ENCODE measurements around the gene OMD. TPM values are rescaled to one million over a fixed set of nuclear protein-coding genes. Genes with fewer than 3 reads are reported as not detected.
"Not testable (repeated sequence)": the region's sequence is repeated elsewhere in the genome, so short reads cannot be mapped to it uniquely, and the experiment has no call there.

The OMD gene
- total RNA-seq, 1 experiment from 2014 or later, result 0.08 TPM

DNA sequence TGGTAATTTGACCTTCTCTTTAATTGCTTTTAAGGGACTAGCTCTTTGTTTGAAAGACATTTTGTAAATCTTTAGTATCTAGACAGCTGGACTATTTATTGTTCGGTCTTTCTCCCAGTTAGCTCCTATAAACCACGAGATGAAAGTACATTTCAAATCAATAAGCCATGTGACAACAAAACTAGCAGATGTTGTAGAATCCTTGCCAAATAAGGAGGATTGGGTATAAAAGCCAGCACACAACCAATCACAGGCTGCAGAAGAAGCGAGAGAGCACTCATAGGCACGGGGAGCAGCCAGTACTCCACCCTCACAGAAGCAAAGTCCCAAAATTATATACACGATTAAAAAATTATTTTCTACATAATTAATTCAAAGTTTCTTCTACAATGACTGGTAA, 8.1 kb upstream of the OMD start:
- Histone ChIP-seq H3K4me3 (no peak overlapping the region), H3K4me1 (peaks cover 9% of the 10 kb centered on the region), H3K36me3 (no peaks in the 10 kb centered on the region), H3K9me3 (replicated peaks) (no peaks in the 10 kb centered on the region), H3K27me3 (no peaks in the 10 kb centered on the region), H3K27ac (no peak overlapping the region)
- no peak for DNase-seq

DNA sequence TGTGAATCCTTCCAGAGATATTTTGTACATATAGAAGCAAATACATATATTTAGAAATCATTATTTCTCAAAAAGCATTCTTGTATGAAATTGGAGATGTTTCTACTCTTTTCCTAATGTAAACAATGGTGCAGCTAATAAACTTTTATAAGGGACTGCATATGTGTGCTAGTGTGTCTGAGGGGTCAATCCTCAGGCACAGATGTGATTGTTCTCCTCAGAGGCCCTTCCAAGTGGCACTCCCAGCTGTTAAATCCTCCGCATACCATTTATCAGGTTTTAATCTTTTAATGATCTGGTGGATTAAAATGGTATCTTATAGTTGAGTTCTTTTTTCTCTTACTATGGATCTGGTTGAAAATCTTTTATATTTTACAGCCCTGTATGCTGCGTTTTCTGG, 5.6 kb upstream of the OMD start:
- H3K4me3 ChIP-seq, result no peak overlapping the region
- peak; percentile 39 to 61 for DNase-seq
- no peaks in the 10 kb centered on the region for H3K36me3 ChIP-seq
- H3K9me3 ChIP-seq (replicated peaks), result no peaks in the 10 kb centered on the region
- H3K27ac ChIP-seq, result no peak overlapping the region
- no peaks in the 10 kb centered on the region for H3K27me3 ChIP-seq
- peaks cover 19% of the 10 kb centered on the region for H3K4me1 ChIP-seq

DNA sequence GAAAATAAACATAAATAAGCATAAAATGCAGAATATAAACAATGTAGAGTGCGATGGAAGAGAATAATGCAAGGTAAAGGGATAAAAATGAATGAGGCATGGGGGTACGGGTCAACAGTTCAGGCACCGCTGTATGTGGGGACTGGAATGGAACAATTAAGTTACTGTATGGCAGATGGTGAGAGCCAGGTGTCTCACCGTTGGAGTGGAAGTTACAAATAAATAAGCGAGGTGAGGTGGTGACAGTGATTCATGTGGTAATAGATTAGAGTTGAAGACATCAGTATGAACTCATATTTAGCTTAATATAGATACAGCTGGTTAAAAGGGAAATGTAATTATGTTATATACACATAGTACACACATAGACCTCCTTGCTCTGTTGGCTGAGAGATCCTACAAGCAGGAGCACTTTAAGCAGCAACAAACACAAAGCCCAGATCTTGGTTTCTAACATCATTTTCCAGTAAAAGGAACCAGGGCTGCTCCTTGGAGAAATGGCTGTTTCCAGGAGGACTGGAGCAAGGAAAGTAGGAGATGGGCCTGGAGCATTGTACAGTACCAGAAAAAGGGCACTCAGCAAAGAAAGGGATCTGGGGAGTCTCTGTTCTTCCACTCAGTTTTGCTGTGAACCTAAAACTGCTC, 2.4 kb upstream of the OMD start:
- Histone ChIP-seq H3K27ac (peak overlapping the region; percentile 40), H3K4me3 (no peak overlapping the region), H3K36me3 (no peaks in the 10 kb centered on the region), H3K9me3 (replicated peaks) (no peaks in the 10 kb centered on the region), H3K27me3 (no peaks in the 10 kb centered on the region), H3K4me1 (peaks cover 19% of the 10 kb centered on the region)
- DNase-seq, result peak; percentile 52 to 73

DNA sequence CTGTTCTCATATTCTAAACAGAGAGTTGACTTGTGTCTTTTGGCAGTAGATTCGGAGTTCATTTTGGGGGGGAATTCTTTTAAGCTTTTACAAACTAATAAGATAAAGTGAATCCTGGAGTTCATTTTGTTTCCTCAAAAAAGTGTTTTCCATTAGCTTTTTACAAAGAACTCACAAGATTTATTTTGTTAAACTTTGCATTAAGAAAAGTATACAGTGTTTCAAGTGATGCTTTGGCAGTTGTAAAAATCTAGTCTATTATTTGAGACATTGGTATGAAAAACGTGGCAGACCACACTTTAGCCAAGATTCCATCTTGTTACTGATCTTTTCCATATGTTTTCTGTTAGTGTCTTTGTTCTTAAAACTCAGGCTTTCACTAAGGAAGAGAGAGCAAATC, 1.2 kb upstream of the OMD start:
- peak in 1 of 2 experiments; percentile 18 for DNase-seq

DNA sequence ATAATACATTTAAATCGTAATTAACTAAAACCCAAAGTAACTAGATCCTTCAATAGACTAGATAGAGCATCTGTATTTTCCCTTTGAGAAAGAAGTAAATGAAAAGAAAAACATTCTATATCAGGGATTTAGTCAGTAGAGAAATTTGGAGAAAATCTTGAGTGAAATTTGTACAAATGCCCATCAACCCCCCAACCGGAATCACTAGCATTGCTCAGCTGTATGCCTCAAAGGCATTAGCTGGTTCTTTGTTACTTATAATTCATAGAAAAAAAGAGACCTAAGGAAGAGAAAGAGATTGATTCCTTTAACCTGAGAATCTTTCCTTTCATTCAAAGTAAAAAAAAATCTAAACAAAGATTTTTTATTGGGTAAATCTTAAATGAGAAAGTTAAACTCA, 659 bp downstream of the OMD start:
- Histone ChIP-seq H3K9me3 (replicated peaks) (no peaks in the 10 kb centered on the region), H3K27ac (no peak overlapping the region), H3K36me3 (no peaks in the 10 kb centered on the region), H3K27me3 (no peaks in the 10 kb centered on the region), H3K4me1 (peaks cover 10% of the 10 kb centered on the region; the same call in 1 of the 2 replicates), H3K4me3 (no peak overlapping the region)
- no peak for DNase-seq

More for the DNA sequence above, 1.2 kb upstream of the OMD start:
- Histone ChIP-seq H3K36me3 (no peaks in the 10 kb centered on the region), H3K27ac (peak overlapping the region; percentile 40), H3K27me3 (no peaks in the 10 kb centered on the region), H3K4me1 (peaks cover 19% of the 10 kb centered on the region), H3K4me3 (no peak overlapping the region), H3K9me3 (replicated peaks) (no peaks in the 10 kb centered on the region)

DNA sequence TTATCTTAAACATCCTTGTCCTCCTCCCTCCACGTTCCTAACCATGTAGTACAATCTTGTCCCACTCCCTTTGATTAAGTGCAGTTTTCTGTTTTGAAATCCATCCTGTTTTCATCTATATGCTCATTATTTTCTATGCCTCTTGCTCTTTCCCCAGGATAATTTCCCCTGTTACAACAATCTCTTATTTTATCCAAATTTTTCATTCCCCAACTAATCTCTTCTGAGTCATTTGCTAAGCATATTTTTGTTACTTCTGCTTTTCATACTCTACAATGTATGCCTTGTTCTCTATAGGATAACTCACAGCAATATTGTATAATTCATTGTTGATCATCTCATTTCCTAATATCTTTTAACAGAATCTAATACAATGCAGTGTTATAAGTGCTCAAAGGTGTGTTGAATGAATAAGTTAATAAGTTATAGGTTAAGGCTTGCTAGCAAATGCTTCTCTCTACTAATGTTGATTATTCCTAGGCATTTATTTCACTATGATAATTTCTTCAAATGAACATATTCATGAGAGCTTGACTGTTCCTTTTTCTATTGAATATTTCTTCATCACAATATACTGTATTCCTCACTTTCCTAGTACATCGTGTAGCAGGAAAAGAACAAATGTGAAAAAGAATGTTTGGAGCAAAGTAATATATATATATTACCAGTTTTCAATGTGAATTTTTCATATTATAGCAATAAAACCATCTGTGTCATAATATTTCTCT, 1.5 kb downstream of the OMD start:
- H3K27me3 ChIP-seq, result no peaks in the 10 kb centered on the region
- no peaks in the 10 kb centered on the region for H3K9me3 ChIP-seq (replicated peaks)
- H3K27ac ChIP-seq, result no peak overlapping the region
- H3K36me3 ChIP-seq, result no peaks in the 10 kb centered on the region
- H3K4me3 ChIP-seq, result no peak overlapping the region
- DNase-seq, result no peak
- H3K4me1 ChIP-seq, result peaks cover 10% of the 10 kb centered on the region; the same call in 1 of the 2 replicates

DNA sequence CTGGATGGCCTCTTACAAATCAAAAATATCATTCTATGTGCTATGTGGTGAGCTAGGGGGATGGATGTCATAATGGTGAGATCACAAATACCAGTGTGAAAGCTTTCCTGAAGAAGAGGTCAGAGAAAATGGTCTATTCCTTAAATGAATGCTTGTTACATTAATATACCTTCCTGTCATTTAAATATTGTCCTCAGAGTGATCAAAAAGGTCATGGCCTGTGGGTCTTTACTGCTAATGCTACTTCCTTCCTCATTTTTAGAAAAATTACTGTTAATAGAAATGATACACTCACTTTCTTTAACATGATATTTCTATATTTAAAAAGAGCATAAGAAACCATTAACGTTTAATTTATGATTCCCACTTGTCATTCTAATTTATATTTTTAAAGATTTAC, 9.7 kb downstream of the OMD start:
- H3K4me1 ChIP-seq, result no peaks in the 10 kb centered on the region
- H3K4me3 ChIP-seq, result no peak overlapping the region
- no peak overlapping the region for H3K27ac ChIP-seq
- no peaks in the 10 kb centered on the region for H3K36me3 ChIP-seq
- no peaks in the 10 kb centered on the region for H3K9me3 ChIP-seq (replicated peaks)
- no peaks in the 10 kb centered on the region for H3K27me3 ChIP-seq
- no peak for DNase-seq

DNA sequence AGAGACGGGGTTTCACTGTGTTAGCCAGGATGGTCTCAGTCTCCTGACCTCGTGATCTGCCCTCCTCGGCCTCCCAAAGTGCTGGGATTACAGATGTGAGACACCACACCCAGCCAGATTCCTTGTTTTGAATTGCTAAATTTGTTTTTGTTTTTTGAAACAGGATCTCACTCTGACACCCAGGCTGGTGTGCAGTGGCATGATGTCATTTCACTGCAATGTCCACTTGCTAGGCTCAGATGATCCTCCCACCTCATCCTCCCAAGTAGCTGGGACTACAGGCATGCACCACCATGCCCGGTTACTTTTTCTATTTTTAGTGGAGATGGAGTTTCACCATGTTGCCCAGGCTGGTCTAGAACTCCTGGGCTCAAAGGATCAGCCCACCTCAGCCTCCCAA, 13.1 kb downstream of the OMD start:
- H3K9me3 ChIP-seq (replicated peaks); H3K27me3 ChIP-seq; H3K4me3 ChIP-seq; H3K27ac ChIP-seq; H3K4me1 ChIP-seq; H3K36me3 ChIP-seq; DNase-seq: not testable (repeated sequence)

DNA sequence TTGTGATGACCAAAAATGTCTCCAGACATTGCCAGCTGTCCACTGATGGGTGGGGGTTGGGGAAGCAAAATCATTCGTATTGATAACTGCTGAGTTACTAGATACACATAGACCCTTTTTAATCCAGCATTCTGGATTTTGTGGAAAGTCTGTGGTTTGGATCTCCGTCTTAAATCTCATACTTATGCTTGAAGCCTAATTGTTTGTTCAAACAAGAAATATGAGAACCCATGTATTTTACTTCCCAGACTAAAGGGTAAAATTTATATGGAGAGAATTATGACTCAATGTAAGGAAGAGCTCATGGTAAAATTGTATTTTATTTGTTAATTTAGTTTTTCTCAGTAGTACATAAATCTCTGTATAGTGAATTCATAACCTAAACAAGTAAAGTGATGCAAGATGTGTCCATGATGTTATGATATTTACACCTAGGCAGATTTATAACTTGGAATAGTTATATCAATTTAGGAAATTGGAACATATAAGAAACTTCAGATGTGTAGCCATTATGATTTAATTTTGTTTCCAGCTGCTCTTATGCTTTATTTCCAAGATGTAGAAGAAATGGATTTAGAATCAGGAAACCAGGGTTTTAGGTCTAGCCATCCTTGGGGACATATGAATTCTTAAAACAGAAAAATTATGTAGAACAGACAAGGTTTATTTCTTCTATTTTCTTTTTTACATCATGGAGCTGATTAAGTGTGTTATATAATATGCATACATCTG, 15.4 kb downstream of the OMD start:
- DNase-seq, result no peak
- no peak overlapping the region for H3K4me3 ChIP-seq
- no peak overlapping the region for H3K27ac ChIP-seq
- no peaks in the 10 kb centered on the region for H3K9me3 ChIP-seq (replicated peaks)
- H3K27me3 ChIP-seq, result no peaks in the 10 kb centered on the region
- no peaks in the 10 kb centered on the region for H3K36me3 ChIP-seq
- no peaks in the 10 kb centered on the region for H3K4me1 ChIP-seq

DNA sequence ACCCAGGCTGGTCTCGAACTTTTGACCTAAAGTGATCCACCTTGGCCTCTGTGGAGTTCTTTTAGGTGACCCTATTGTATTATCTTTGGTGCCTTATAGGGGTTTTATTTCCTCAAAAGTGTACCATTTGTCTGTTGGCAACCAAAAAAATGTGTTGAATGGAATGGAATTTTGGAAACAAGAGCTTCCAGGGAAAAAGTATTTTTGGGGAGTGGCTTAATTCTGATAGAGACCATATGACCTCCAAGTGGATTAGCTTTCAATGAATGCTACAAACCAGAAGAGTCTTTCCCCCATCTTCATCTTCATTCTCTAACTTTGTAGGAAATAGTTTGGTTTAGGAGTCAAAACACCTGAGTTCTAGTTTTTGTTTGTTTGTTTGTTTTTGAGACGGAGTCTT, 16.5 kb downstream of the OMD start:
- no peaks in the 10 kb centered on the region for H3K27me3 ChIP-seq

DNA sequence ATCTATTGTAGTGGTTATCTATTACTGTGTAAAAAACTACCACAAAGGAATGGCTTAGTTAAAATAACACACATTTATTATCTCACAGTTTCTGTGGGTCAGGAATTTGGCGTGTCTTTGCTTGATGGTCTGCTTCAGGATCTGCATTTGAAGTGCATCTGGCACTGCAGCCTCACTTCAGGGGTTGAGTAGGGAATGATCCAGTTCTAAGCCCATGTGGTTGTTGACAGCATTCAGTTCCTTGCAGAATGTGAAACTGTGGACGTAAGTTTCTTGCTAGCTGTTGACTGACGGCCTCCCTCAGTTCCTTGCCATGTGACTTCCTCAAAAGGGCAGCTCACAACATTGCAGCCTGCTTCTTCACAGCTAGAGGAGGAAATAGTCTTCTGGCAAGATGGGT, 17.8 kb downstream of the OMD start:
- H3K27me3 ChIP-seq, result no peaks in the 10 kb centered on the region
- no peak for DNase-seq
- H3K27ac ChIP-seq, result no peak overlapping the region
- H3K4me3 ChIP-seq, result no peak overlapping the region
- H3K4me1 ChIP-seq, result no peaks in the 10 kb centered on the region
- H3K36me3 ChIP-seq, result no peaks in the 10 kb centered on the region
- no peaks in the 10 kb centered on the region for H3K9me3 ChIP-seq (replicated peaks)

More for the DNA sequence above, 16.5 kb downstream of the OMD start:
- no peak overlapping the region for H3K27ac ChIP-seq
- no peaks in the 10 kb centered on the region for H3K9me3 ChIP-seq (replicated peaks)
- no peaks in the 10 kb centered on the region for H3K4me1 ChIP-seq
- H3K4me3 ChIP-seq, result no peak overlapping the region
- H3K36me3 ChIP-seq, result no peaks in the 10 kb centered on the region
- DNase-seq, result no peak

DNA sequence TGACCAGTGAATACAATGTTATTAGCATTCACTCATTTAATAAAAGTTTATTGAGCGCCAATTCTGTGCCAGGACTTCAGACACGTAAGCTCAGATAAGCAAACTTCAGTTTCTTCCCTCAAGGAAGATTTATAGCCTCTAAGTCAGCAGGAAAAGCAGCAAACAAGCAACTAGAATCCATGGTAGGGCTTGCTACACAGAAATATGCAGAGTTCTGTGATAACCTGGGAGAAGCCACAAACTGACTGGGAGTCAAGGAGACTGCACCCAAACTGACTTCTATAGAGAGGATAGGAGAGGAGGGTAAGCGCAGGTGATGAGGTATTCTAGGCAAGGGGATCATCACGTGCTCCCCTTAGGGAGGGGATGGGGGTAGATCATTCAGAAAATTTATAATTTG, 18.5 kb downstream of the OMD start:
- Histone ChIP-seq H3K36me3 (no peaks in the 10 kb centered on the region), H3K27ac (no peak overlapping the region), H3K9me3 (replicated peaks) (no peaks in the 10 kb centered on the region)

DNA sequence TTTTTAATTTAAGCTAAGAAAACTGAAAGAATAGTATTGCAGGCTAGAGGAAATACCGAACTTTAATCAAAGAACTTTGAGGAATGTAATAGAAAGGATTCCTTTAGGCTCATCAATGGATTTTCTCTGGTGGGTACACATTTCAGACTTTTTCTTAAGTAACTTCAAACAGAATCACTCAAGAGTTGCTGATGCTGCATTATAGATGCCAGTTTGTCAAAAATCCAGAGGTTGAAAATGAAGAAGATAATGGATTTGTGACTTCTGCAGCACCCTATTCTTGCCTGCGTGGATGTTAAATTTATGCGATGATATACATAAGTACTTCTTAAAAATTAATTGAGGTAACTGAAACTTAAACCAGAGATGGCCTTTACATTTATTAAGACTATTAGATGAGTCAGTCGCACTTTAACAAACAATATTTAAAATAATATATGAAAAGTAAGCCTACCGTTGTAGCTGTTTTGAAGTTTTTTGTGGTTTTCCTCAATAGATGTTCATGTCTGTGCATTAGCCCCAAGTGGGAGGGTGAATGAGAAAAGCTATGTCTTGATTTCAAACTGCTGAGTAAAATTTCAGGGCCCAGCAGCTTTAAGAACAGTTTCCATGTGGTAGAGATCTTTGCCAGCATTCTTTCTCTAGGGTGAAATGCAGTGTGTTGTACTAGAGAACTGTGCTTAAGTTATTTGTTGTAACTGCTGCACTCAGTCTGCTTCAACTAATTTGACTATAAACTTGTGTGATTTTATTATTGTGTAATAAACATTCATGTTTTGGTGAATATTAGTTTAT, 20.0 kb downstream of the OMD start, which contains the start of gene OGN:
Gene OGN, minus strand, starts transcription at position 537 of the 795 bp plus-strand sequence. CDS start 1,171 bp downstream, outside the sequence.
- H3K4me1 ChIP-seq, result no peaks in the 10 kb centered on the region
- peaks cover 4% of the 10 kb centered on the region; the same call in 1 of the 2 replicates for H3K36me3 ChIP-seq
- no peak for DNase-seq
- no peaks in the 10 kb centered on the region for H3K27me3 ChIP-seq
- H3K9me3 ChIP-seq (replicated peaks), result no peaks in the 10 kb centered on the region
- H3K27ac ChIP-seq, result no peak within 1 kb of the TSS
- no peak within 1 kb of the TSS for H3K4me3 ChIP-seq

More for the DNA sequence above, 18.5 kb downstream of the OMD start:
- DNase-seq, result no peak
- no peaks in the 10 kb centered on the region for H3K27me3 ChIP-seq
- H3K4me1 ChIP-seq, result no peaks in the 10 kb centered on the region
- H3K4me3 ChIP-seq, result no peak overlapping the region

DNA sequence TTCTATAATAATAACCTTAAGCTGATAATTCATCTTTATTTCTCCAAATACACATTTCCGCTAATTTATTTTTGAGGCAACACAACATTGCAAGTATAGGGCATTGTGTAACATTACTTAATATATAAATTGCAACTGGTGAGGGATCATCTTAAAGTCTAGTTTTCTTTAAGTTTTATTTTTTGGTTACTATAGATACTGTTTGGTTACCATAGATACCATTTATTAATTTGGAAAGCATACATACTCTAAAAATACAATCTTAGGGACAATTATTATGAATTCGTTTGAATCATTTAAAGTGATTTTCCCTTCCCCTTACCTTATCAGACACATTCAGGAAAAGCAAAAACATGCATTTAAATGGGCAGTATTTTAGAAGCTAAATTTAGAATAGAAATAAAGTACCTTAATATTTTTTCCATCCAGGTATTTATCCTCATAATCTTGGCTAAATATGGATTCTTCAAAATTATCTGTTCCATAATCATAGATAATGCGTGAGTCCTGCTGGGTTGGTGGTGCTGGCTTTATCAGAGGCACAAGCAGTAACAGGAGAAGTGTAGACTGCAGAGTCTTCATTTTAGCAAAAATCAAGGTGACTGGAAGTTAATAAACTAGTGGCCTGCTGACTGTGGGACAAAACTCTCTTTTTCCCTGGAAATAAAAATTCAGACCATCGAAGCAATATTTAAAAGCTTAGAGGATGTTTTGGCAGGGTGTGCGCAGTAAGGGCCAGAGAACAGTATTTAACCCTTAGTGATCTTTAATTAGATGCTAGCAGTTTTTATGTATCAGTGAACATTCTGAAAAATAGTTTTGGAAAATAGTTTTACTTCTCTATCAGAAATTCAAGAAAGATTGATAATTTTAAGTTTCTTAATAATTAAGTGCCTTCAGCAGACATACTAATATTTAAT, 21.2 kb downstream of the OMD start:
- Histone ChIP-seq H3K4me3 (no peak overlapping the region), H3K36me3 (peaks cover 4% of the 10 kb centered on the region; the same call in 1 of the 2 replicates), H3K9me3 (replicated peaks) (no peaks in the 10 kb centered on the region), H3K27me3 (no peaks in the 10 kb centered on the region), H3K4me1 (no peaks in the 10 kb centered on the region), H3K27ac (no peak overlapping the region)
- DNase-seq, result no peak

Data from SJCRH30 (cell line).